Liver (tissue), 9 donors: Measurements from ENCODE around the gene RABL3. TPM values are rescaled to one million over a fixed set of nuclear protein-coding genes. Genes with fewer than 3 reads are reported as not detected.
"Not testable (repeated sequence)": the region's sequence is repeated elsewhere in the genome, so short reads cannot be mapped to it uniquely, and the experiment has no call there.

Experiments
- DNase-seq: peaks from one replicate; pipeline ENCODE4 v3.0.0-alpha.2; 2017; ENCODE audit warnings: low spot score
- H3K27ac ChIP-seq, 2 donors: one replicate each; pipeline ENCODE4 v1.7.0; 2013; ENCODE audit warnings: inconsistent platforms in 2 of 2, low read length in 2 of 2, control low read depth in 1 of 2, low read depth in 1 of 2, mild to moderate bottlenecking in 1 of 2
- H3K27me3 ChIP-seq, 4 donors: one replicate each; pipeline versions ENCODE4 v1.6.1 to v1.7.0; 2013; ENCODE audit warnings: low read length in 3 of 4, inconsistent platforms in 1 of 4, mild to moderate bottlenecking in 1 of 4, moderate library complexity in 1 of 4; ENCODE audit not compliant: control insufficient read depth in 4 of 4, insufficient read depth in 4 of 4
- H3K36me3 ChIP-seq, 4 donors: one replicate each; pipeline versions ENCODE4 v1.6.1 to v1.7.0; 2013; ENCODE audit warnings: low read length in 3 of 4, mild to moderate bottlenecking in 3 of 4, low read depth in 1 of 4, moderate library complexity in 1 of 4; ENCODE audit not compliant: control insufficient read depth in 4 of 4, insufficient read depth in 3 of 4
- H3K4me1 ChIP-seq, 4 donors: one replicate each; pipeline versions ENCODE4 v1.6.1 to v1.7.0; 2013; ENCODE audit warnings: low read length in 3 of 4, mild to moderate bottlenecking in 3 of 4, moderate library complexity in 1 of 4; ENCODE audit not compliant: control insufficient read depth in 4 of 4, insufficient read depth in 4 of 4
- H3K4me3 ChIP-seq, 3 donors: one replicate each; pipeline versions ENCODE4 v1.6.1 to v1.7.0; 2013; ENCODE audit warnings: low read length in 3 of 3, control low read depth in 1 of 3, low read depth in 1 of 3, mild to moderate bottlenecking in 1 of 3
- H3K9ac ChIP-seq, 2 donors: one replicate each; pipeline ENCODE4 v1.7.0; 2013; ENCODE audit warnings: low read length in 2 of 2, mild to moderate bottlenecking in 2 of 2, moderate library complexity in 2 of 2, control low read depth in 1 of 2, low read depth in 1 of 2
- H3K9me3 ChIP-seq, 4 donors: one replicate each; pipeline versions ENCODE4 v1.6.1 to v1.7.0; 2013; ENCODE audit warnings: low read length in 3 of 4; ENCODE audit not compliant: control insufficient read depth in 4 of 4
- EGR1 ChIP-seq, 2 donors: IDR thresholded peaks; 2 replicates each; pipeline ENCODE4 v1.6.1; 2016 to 2018; ENCODE audit warnings: antibody characterized with exemption in 2 of 2, low read depth in 2 of 2
- FOXA1 ChIP-seq: IDR thresholded peaks from 2 replicates; pipeline ENCODE4 v1.6.1; 2016; ENCODE audit warnings: antibody characterized with exemption
- FOXA2 ChIP-seq: IDR thresholded peaks from 2 replicates; pipeline ENCODE4 v1.6.1; 2016; ENCODE audit warnings: antibody characterized with exemption
- GABPA ChIP-seq, 2 donors: IDR thresholded peaks in 1 of 2; conservative IDR thresholded peaks in 1 of 2; 2 replicates each; pipeline ENCODE4 v1.6.1; 2016; ENCODE audit warnings: antibody characterized with exemption in 2 of 2, mild to moderate bottlenecking in 1 of 2, moderate library complexity in 1 of 2
- HNF4A ChIP-seq, 2 donors: conservative IDR thresholded peaks; 2 replicates each; pipeline ENCODE4 v1.6.1; 2016; ENCODE audit warnings: antibody characterized with exemption in 2 of 2, mild to moderate bottlenecking in 2 of 2
- HNF4G ChIP-seq: IDR thresholded peaks from 2 replicates; pipeline ENCODE4 v1.6.1; 2016; ENCODE audit warnings: antibody characterized with exemption
- JUND ChIP-seq, 2 donors: IDR thresholded peaks; 2 replicates each; pipeline ENCODE4 v1.6.1; 2016; ENCODE audit warnings: antibody characterized with exemption in 2 of 2
- NR2F2 ChIP-seq: IDR thresholded peaks from 2 replicates; pipeline ENCODE4 v1.6.1; 2016; ENCODE audit warnings: antibody characterized with exemption
- RAD21 ChIP-seq, 2 donors: IDR thresholded peaks; 2 replicates each; pipeline ENCODE4 v1.6.1; 2016; ENCODE audit warnings: antibody characterized with exemption in 2 of 2, mild to moderate bottlenecking in 2 of 2
- RXRA ChIP-seq, 2 donors: IDR thresholded peaks; 2 replicates each; pipeline ENCODE4 v1.6.1; 2017 to 2018; ENCODE audit warnings: antibody characterized with exemption in 2 of 2, mild to moderate bottlenecking in 1 of 2
- SP1 ChIP-seq: IDR thresholded peaks from 2 replicates; pipeline ENCODE4 v1.6.1; 2018; ENCODE audit warnings: antibody characterized with exemption, mild to moderate bottlenecking
- YY1 ChIP-seq: IDR thresholded peaks from 2 replicates; pipeline ENCODE4 v1.6.1; 2016; ENCODE audit warnings: antibody characterized with exemption, mild to moderate bottlenecking
- WGBS: extraction: QIAGEN DNeasy Blood & Tissue Kit; methylation state at CpG from one replicate; pipeline ENCODE4 v1.1.7; 2013; 5-methylcytosine and 5-hydroxymethylcytosine counted together
- polyA plus RNA-seq, 2 donors: library from polyadenylated mRNA; stranded (reverse) in 1 of 2; unstranded in 1 of 2; fragments of 200-250 nt in 1 of 2; fragments of >200 nt in 1 of 2; fragmentation: Nextera tagmentation in 1 of 2; extraction: Ambion mirVana in 1 of 2; gene quantifications; one replicate each; pipeline versions ENCODE4 v1.2.1 to v1.2.3, GENCODE V29; 2013 to 2015
- total RNA-seq, 2 donors: library from RNA; depleted of rRNA; stranded (reverse); fragments of >200 nt; gene quantifications; one replicate each; pipeline ENCODE4 v1.2.3, GENCODE V29; 2014
- TF ChIP-seq, protein P1 (sequence below): IDR thresholded peaks from 2 replicates; pipeline ENCODE4 v1.6.1; 2016; ENCODE audit warnings: antibody characterized with exemption
- TF ChIP-seq, protein P2 (sequence below): IDR thresholded peaks from 2 replicates; pipeline ENCODE4 v1.6.1; 2016; ENCODE audit warnings: antibody characterized with exemption
- TF ChIP-seq, protein P3 (sequence below): IDR thresholded peaks from 2 replicates; pipeline ENCODE4 v1.6.1; 2016; ENCODE audit warnings: antibody characterized with exemption, mild to moderate bottlenecking
- TF ChIP-seq, protein P4 (sequence below): IDR thresholded peaks from 2 replicates; pipeline ENCODE4 v1.6.1; 2016; ENCODE audit warnings: antibody characterized with exemption
- TF ChIP-seq, protein P5 (sequence below): fragments of 150-350 bp; IDR thresholded peaks from 2 replicates; pipeline ENCODE4 v1.5.1; 2017; ENCODE audit warnings: improper control_type of control experiment, low read depth, low read length; ENCODE audit not compliant: missing input control
- donor health status: healthy.
- donor health status: healthy.
- donor health status: healthy.
- donor health status: healthy.
- donor health status: healthy.

The RABL3 gene
- total and polyA plus RNA-seq, 4 donors = 8.6 to 14.1 (median 13.1) TPM

DNA sequence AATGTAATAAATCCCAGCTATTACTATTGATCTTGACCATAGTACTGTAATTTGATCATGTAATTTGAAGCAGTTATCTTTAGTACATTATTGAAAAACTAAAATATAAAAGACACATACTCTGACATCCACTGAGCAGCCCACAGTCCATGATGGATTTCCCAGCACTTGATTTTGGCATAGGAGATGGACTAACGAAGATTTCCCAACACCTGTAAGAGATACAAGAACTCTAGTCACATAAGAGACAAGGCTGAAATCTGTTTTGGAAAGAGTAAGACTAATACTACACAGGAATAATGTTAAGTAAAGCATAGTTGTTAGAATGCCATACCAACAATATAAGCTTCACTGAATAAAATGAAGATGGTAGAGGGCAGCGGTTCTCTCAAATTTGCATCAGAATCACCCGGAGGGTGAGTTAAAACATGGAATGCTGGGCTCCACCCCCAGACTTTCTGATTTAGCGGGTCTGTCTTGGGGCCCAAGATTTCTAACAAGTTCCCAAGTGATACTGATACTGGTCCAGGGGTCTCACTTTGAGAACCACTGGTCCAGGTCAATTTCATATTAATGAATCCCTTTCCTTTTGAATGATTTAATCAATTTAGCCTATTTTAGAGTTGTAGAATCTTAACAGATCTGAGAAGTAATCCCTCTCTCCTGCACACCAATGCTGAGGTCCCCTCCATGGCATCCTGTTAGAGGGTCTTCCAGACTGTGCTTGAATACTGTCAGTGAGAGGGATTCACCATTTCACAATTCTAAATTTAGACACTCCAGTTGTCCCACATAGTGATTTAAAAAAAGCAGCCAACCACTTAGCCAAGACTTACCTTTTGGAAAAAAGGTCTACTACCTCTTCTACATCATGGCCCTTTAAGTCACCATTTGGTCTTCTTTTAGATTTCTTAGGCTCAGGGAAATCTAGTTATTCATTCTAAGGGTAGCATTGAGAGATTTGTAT lies 11.5 kb downstream of the RABL3 start:
- no peak overlapping the region for H3K4me3 ChIP-seq
- no peaks in the 10 kb centered on the region for H3K27me3 ChIP-seq
- TF ChIP-seq GABPA (IDR thresholded peaks at IDR 0.05 in 1 of 2, conservative IDR thresholded peaks at IDR 0.05 in 1 of 2) = no peak
- no peak for TF ChIP-seq SP1
- TF ChIP-seq EGR1 (IDR thresholded peaks at IDR 0.05; ENCODE audit: low read depth in 2 of 2) = no peak
- no peak for TF ChIP-seq FOXA2
- TF ChIP-seq RAD21 (IDR thresholded peaks at IDR 0.05) = no peak
- no peak for TF ChIP-seq FOXA1
- TF ChIP-seq, protein P1, sequence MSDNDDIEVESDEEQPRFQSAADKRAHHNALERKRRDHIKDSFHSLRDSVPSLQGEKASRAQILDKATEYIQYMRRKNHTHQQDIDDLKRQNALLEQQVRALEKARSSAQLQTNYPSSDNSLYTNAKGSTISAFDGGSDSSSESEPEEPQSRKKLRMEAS = no peak
- no peak for TF ChIP-seq HNF4A (conservative IDR thresholded peaks at IDR 0.05)
- TF ChIP-seq, protein P2, sequence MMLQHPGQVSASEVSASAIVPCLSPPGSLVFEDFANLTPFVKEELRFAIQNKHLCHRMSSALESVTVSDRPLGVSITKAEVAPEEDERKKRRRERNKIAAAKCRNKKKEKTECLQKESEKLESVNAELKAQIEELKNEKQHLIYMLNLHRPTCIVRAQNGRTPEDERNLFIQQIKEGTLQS = no peak
- no peak for TF ChIP-seq JUND (IDR thresholded peaks at IDR 0.05)
- H3K9me3 ChIP-seq = no peaks in the 10 kb centered on the region
- H3K9ac ChIP-seq = no peak overlapping the region
- no peak overlapping the region for H3K27ac ChIP-seq
- no peak for DNase-seq
- no peaks in the 10 kb centered on the region for H3K4me1 ChIP-seq
- WGBS = 92% methylated on average over 4 of the region's 4 CpGs
- peaks cover 0 to 6% (median 4%) of the 10 kb centered on the region in 4 donors for H3K36me3 ChIP-seq

DNA sequence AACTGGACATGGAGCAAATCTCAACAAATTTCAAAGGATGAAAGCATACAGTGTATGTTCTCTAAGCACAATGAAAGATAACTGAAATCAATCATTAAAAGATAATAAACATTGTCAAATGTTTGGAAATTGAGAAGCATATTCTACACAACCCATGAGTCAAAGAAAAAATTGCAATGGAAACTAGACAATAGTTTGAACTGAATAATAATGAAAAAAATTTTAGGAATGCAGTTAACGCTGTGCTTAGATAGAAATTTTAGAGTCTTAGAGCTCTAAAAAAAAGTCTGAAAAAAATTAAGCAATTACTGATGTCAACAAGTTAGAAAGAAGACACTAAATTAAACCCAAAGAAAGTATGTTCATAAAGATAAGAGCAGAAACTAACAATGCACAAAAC lies 15.5 kb downstream of the RABL3 start:
- no peak overlapping the region for H3K27ac ChIP-seq
- no peak overlapping the region for H3K4me3 ChIP-seq
- no peak for DNase-seq
- TF ChIP-seq, protein P3, sequence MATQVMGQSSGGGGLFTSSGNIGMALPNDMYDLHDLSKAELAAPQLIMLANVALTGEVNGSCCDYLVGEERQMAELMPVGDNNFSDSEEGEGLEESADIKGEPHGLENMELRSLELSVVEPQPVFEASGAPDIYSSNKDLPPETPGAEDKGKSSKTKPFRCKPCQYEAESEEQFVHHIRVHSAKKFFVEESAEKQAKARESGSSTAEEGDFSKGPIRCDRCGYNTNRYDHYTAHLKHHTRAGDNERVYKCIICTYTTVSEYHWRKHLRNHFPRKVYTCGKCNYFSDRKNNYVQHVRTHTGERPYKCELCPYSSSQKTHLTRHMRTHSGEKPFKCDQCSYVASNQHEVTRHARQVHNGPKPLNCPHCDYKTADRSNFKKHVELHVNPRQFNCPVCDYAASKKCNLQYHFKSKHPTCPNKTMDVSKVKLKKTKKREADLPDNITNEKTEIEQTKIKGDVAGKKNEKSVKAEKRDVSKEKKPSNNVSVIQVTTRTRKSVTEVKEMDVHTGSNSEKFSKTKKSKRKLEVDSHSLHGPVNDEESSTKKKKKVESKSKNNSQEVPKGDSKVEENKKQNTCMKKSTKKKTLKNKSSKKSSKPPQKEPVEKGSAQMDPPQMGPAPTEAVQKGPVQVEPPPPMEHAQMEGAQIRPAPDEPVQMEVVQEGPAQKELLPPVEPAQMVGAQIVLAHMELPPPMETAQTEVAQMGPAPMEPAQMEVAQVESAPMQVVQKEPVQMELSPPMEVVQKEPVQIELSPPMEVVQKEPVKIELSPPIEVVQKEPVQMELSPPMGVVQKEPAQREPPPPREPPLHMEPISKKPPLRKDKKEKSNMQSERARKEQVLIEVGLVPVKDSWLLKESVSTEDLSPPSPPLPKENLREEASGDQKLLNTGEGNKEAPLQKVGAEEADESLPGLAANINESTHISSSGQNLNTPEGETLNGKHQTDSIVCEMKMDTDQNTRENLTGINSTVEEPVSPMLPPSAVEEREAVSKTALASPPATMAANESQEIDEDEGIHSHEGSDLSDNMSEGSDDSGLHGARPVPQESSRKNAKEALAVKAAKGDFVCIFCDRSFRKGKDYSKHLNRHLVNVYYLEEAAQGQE = no peak
- no peak for TF ChIP-seq FOXA1
- no peak for TF ChIP-seq EGR1 (IDR thresholded peaks at IDR 0.05; ENCODE audit: low read depth in 2 of 2)
- TF ChIP-seq, protein P4, sequence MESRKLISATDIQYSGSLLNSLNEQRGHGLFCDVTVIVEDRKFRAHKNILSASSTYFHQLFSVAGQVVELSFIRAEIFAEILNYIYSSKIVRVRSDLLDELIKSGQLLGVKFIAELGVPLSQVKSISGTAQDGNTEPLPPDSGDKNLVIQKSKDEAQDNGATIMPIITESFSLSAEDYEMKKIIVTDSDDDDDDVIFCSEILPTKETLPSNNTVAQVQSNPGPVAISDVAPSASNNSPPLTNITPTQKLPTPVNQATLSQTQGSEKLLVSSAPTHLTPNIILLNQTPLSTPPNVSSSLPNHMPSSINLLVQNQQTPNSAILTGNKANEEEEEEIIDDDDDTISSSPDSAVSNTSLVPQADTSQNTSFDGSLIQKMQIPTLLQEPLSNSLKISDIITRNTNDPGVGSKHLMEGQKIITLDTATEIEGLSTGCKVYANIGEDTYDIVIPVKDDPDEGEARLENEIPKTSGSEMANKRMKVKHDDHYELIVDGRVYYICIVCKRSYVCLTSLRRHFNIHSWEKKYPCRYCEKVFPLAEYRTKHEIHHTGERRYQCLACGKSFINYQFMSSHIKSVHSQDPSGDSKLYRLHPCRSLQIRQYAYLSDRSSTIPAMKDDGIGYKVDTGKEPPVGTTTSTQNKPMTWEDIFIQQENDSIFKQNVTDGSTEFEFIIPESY = no peak
- no peak for TF ChIP-seq HNF4A (conservative IDR thresholded peaks at IDR 0.05)
- TF ChIP-seq YY1 = no peak
- no peak for TF ChIP-seq GABPA (IDR thresholded peaks at IDR 0.05 in 1 of 2, conservative IDR thresholded peaks at IDR 0.05 in 1 of 2)
- TF ChIP-seq JUND (IDR thresholded peaks at IDR 0.05) = no peak
- TF ChIP-seq FOXA2 = no peak
- TF ChIP-seq, protein P5, sequence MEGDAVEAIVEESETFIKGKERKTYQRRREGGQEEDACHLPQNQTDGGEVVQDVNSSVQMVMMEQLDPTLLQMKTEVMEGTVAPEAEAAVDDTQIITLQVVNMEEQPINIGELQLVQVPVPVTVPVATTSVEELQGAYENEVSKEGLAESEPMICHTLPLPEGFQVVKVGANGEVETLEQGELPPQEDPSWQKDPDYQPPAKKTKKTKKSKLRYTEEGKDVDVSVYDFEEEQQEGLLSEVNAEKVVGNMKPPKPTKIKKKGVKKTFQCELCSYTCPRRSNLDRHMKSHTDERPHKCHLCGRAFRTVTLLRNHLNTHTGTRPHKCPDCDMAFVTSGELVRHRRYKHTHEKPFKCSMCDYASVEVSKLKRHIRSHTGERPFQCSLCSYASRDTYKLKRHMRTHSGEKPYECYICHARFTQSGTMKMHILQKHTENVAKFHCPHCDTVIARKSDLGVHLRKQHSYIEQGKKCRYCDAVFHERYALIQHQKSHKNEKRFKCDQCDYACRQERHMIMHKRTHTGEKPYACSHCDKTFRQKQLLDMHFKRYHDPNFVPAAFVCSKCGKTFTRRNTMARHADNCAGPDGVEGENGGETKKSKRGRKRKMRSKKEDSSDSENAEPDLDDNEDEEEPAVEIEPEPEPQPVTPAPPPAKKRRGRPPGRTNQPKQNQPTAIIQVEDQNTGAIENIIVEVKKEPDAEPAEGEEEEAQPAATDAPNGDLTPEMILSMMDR = no peak
- TF ChIP-seq RXRA (IDR thresholded peaks at IDR 0.05) = no peak
- TF ChIP-seq NR2F2 = no peak
- TF ChIP-seq, protein P2 = no peak
- no peak for TF ChIP-seq RAD21 (IDR thresholded peaks at IDR 0.05)
- TF ChIP-seq SP1 = no peak
- TF ChIP-seq, protein P1 = no peak
- no peak for TF ChIP-seq HNF4G
- no peak overlapping the region for H3K9ac ChIP-seq
- H3K9me3 ChIP-seq = no peaks in the 10 kb centered on the region
- no peaks in the 10 kb centered on the region for H3K27me3 ChIP-seq
- 94% methylated on average over 1 of the region's 1 CpG for WGBS
- H3K4me1 ChIP-seq = no peaks in the 10 kb centered on the region
- H3K36me3 ChIP-seq = peaks cover 0 to 6% (median 4%) of the 10 kb centered on the region in 4 donors

DNA sequence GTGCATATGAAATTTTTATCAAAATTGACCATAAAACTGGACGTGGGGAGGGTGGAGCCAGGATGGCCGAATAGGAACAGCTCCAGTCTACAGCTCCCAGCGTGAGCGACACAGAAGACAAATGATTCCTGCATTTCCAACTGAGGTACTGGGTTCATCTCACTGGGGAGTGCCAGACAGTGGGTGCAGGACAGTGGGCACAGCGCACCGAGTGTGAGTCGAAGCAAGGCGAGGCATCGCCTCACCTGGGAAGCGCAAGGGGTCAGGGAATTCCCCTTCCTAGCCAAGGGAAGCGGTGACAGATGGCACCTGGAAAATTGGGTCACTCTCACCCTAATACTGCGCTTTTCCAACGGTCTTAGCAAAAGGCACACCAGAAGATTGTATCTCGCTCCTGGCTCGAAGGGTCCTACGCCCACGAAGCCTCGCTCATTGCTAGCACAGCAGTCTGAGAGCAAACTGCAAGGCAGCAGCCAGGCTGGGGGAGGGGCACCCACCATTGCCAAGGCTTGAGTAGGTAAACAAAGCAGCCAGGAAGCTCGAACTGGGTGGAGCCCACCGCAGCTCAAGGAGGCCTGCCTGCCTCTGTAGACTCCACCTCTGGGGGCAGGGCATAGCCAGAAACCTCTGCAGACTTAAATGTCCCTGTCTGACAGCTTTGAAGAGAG lies 23.0 kb downstream of the RABL3 start:
- H3K9ac ChIP-seq, H3K9me3 ChIP-seq, H3K36me3 ChIP-seq, H3K4me1 ChIP-seq, DNase-seq, H3K27me3 ChIP-seq, H3K27ac ChIP-seq: not testable (repeated sequence)
- WGBS = 61% methylated on average over 20 of the region's 20 CpGs
- peak overlapping the region in 1 of 3 donors; percentile 16 for H3K4me3 ChIP-seq
